ENCODE data around the gene SLC49A3.
"Not testable (repeated sequence)": the region's sequence is repeated elsewhere in the genome, so short reads cannot be mapped to it uniquely, and the experiment has no call there.

DNA sequence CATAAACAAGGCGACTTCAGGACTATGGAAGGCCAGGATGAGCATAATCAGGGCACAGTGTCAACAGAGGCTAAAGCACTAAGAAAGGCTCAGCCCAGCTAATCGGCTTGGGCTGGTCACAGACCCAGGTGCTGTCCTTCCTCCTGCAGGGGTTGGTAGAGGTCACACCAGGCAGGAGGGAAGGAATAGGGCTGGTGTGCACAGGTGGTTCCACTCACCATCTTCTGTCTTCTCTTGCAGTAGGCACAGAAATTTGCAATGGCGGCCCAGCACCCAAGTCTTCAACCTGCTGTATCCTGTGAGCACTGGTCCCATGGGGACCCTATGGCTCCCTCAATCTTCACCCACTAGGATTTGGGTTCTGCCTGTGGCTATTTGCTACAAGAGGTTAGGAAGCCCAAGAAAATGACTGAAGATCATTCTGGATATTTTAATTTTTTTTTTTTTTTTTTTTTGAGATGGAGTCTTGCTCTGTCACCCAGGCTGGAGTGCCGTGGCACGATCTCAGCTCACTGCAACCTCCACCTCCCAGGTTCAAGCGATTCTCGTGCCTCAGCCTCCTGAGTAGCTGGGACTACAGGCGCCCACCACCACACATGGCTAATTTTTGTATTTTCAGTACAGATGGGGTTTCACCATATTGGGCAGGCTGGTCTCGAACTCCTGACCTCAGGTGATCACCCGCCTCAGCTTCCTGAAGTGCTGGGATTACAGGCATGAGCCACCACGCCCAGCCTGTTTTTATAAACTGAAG, 19.0 kb downstream of the SLC49A3 start:
- TF ChIP-seq POLR2AphosphoS5 (IDR thresholded peaks at IDR 0.05; ENCODE audit: low read depth, low read length): 0 out of 2 replicates have a peak, but pooled peaks have one; percentile 37
- TF ChIP-seq POLR2A (IDR thresholded peaks at IDR 0.05; ENCODE audit: low read depth, low read length): not testable (repeated sequence)
